Measurements from ENCODE around the gene SCAND1. TPM values are rescaled to one million over a fixed set of nuclear protein-coding genes. Genes with fewer than 3 reads are reported as not detected.
A peak's percentile ranks its signal among the peaks of the same experiment; 100 is the strongest.

The SCAND1 gene
- total RNA-seq, 1 donor from 2014 or later: 41.5 TPM

DNA sequence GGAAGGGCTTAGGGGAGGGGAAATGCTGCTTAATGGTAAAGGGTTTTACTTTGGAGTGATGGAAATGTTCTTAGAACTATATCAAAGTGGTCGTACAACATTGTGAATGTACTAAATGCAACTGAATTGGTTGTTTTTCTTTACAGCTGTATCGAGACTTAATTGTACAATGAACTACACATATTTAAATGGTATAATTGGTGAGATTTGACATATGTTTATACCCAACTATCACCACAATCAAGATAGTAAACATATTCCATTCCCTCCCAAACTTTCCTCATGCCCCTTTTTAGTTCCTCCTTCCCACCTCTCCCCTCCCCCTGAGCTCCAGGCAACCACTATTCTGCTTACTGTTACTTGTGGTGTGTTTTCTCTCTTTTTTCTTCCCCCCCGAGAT, 44.0 kb downstream of the SCAND1 start:
- intact Hi-C loops (cut with micrococcal nuclease): no loop called here
- no peak for ATAC-seq
- DNase-seq: no peak

DNA sequence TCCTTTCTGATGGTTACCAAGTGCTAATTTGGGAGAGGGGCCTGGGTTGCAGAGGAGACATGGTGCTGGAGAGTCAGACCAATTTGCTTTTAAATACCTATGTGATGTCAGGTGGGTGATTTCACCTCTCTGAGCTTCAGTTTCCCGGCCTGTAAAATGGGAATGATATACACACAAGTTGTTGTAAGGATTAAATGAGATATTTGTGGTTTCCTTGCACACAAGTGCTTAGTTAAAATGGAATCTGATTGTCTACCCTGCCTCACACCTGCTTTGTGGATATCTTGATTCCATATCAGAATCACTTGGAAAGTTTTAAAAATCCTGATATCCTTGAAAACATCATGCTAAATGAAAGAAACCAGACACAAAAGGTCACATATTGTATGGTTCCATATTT, 44.5 kb downstream of the SCAND1 start:
- no peak for DNase-seq
- intact Hi-C loops (cut with micrococcal nuclease): no loop called here
- no peak for ATAC-seq

DNA sequence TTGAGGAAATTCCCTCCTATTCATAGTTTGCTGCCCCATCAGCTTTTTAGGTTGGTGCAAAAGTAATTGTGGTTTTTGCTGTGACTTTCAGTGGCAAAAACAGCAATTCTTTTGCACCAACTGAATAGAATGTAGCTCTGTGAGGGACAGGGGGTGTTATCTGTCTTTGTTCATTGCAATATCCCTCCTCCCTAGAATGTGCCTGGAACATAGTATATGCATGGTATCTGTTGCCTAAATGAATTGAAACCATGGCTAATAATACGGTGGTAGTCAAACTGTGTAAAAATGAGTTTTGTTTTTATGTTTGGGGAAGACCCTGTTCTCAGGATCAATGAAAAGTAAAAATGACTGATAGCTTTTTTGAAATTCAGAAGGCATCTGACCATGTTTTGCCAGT, 45.1 kb downstream of the SCAND1 start:
- ATAC-seq (no peak), DNase-seq (no peak)
- intact Hi-C loops (cut with micrococcal nuclease): no loop called here

GRCh38 chr20:35908007-35908406, 46.3 kb downstream of the SCAND1 start:
- intact Hi-C loops (cut with micrococcal nuclease): no loop called here
- DNase-seq: no peak
- no peak for ATAC-seq

GRCh38 chr20:35907017-35907701, 47.1 kb downstream of the SCAND1 start:
- DNase-seq (peak; percentile 63), ATAC-seq (peak; percentile 96)
- intact Hi-C loops (cut with micrococcal nuclease): no loop called here

DNA sequence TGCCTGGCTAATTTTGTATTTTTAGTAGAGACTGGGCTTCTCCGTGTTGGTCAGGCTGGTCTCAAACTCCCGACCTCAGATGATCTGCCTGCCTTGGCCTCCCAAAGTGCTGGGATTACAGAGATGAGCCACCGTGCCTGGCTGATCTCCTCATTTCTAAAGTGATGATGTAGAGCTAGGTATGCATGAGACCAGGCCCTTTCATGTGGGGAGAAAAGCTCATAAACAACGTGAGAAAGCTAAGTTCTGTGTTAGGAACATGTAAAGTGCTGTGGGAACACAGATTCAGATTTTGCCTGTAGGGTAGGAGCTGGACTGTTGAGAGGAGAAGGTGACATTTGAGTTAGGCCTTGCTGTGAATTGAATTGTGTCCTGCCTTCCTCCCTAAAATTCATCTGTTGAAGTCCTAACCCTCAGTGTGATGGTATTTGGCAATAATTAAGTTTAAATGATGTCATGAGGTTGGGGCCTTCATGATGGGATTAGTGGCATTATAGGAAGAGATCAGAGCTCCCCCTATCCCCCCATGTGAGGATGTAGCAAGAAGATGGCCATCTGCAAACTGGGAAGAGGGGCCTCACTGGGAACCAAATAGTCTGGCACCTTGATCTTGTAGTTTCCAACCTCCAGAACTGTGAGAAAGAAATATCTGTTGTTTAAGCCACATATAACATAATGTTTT, 49.2 kb downstream of the SCAND1 start:
- ATAC-seq (no peak), DNase-seq (no peak)
- intact Hi-C loops (cut with micrococcal nuclease): no loop called here

DNA sequence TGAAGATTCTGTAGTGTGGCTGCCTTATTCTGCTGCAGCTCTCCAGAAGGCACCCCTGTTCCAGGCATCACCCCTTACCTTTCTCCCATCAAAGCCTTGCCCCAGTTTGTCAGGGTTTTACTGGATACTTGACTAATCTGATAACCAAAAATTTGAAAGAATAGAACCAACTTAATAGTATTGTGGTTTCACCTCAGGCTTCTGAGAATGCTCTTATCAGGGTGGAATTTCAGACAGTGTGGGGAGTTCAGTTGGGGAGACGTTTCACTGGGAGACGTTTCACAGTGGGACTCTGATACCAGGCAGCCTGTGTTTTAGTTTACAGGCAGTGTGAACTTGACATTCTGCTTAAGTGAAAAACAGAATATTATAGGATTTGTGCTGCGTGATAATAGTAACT, 50.5 kb downstream of the SCAND1 start:
- intact Hi-C loops (cut with micrococcal nuclease): no loop called here
- no peak for ATAC-seq
- DNase-seq: no peak

Other genes starting within 250 kb of the SCAND1 start
- 146 TPM for gene RBM39, start 212.2 kb downstream of the SCAND1 start, total RNA-seq
- 37.0 TPM for gene PHF20, start 182.5 kb downstream of the SCAND1 start, total RNA-seq
- 2.6 TPM for gene CNBD2, start 14.1 kb upstream of the SCAND1 start, total RNA-seq
- gene EPB41L1, start 200.2 kb upstream of the SCAND1 start, total RNA-seq: 19.6 TPM

Measured in left ventricle myocardium superior (tissue), 1 donor.